ENCODE data around the gene ESRRA.

Gene ESRRA

GRCh38 chr11:64305075-64305690, at the start of gene ESRRA:
Gene ESRRA (plus strand): TSS chr11:64305524. CDS start chr11:64307180, 1,656 bp downstream.
- peak; percentile 100 for DNase-seq (ENCODE audit: low read depth)

GRCh38 chr11:64256300-64256699, 49.0 kb upstream of the ESRRA start:
- DNase-seq (ENCODE audit: low read depth) = no peak

DNA sequence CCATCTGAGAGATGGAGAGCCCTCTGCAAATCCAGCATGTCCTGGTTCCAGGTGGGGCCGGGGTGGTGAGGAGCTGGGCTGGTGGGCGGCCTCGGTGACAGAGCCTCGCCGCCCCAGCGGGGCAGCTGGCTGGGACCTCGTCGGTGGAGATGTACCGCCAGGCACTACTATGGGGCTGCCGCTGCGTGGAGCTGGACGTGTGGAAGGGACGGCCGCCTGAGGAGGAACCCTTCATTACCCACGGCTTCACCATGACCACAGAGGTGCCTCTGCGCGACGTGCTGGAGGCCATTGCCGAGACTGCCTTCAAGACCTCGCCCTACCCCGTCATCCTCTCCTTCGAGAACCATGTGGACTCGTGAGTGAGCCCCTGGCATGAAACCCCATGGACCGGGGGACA, 47.0 kb upstream of the ESRRA start:
- DNase-seq (ENCODE audit: low read depth) = no peak

- no peak for DNase-seq (ENCODE audit: low read depth)
These were observed 46.3 kb upstream of the ESRRA start for GRCh38 chr11:64258946-64259532.

DNA sequence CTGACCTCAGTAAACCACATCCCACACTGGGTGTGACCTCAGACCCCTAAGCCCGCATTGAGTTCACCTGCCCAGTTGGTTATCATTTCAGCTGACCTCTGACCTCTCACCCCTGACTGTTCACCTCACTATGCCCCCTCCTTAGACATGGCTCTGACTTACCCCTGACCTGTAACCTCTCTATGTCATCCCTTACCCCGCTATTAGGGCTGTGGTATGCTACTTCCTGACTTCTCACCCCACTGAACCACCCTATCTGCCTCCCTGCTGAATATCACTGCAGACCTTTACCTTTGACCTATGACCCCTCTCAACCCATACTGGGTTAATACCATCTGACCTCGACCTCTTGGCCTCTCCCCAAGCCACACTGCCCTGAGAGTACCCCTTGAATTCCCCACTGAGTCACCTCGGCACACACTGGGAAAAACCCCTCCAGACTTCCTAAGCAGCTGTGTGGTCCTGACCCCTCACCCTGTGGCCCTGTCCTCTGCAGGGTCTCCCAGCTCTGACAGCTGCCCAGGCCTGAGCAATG, 45.7 kb upstream of the ESRRA start:
- DNase-seq (ENCODE audit: low read depth) = no peak

DNA sequence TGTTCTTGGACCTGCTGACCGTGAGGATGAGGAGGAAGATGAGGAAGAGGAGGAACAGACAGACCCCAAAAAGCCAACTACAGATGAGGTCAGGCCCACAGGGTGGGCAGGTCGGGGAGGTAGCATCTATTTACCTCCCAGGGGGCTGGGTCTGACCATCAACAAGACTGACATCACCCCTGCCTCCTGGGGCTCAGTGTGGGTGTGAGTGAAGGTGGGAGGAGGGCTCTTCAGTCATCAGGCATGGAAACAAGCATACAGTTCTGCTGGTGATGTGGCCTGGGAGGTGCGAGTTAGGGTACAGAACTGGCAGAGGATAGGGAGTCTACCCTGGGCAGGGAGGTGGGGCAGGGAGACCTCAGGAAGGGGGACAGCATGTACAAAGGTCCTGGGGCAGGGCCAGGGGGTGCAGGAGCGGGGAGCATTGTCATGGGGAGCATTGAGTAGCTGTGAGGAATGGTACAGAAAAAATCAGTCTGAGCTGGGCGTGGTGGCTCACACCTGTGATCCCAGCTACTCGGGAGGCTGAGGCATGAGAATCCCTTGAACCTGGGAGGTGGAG, 45.1 kb upstream of the ESRRA start:
- DNase-seq (ENCODE audit: low read depth) = no peak

- DNase-seq (ENCODE audit: low read depth) = no peak
These were observed 43.7 kb upstream of the ESRRA start for GRCh38 chr11:64261556-64262080.

GRCh38 chr11:64262271-64263002, 42.9 kb upstream of the ESRRA start:
- DNase-seq (ENCODE audit: low read depth) = no peak

DNA sequence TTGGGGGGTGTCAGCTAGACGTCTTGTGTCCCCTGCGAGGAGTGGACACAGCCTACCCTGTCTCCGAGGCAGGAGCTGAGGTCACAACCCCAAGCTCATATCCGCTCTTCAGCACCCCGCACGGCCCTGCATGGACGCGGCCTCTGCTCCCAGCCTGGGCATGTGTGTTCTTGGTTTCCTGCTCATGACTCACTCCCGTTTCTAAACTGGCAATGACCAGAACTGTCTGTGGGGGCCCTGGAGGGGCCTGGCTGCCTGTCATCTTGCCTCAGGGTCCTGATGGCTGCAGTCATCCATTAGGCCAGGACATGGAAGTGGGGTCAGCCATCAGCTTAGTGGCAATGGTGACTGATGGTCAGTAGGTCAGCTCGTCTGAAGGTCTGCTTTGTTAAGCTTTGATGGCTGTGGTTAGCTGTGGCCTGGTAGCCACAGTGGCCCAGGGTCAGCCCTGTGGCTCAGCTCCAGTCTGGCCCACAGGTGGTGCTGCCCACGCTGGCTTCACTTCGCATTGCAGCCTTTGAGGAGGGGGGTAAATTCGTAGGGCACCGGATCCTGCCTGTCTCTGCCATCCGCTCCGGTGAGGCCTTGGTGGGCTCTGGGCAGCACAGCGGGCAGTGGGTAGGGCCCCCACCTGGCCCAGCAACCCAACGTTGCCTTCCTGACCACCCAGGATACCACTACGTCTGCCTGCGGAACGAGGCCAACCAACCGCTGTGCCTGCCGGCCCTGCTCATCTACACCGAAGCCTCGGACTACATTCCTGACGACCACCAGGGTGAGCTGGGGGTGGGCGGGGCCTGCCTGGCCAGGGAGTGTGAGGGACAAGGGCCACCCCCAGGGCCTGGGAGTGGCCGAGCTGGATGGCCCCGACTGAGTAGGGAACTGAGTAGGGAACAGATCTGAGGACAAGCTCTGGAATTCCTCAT, 42.0 kb upstream of the ESRRA start:
- DNase-seq (ENCODE audit: low read depth) = no peak

DNA sequence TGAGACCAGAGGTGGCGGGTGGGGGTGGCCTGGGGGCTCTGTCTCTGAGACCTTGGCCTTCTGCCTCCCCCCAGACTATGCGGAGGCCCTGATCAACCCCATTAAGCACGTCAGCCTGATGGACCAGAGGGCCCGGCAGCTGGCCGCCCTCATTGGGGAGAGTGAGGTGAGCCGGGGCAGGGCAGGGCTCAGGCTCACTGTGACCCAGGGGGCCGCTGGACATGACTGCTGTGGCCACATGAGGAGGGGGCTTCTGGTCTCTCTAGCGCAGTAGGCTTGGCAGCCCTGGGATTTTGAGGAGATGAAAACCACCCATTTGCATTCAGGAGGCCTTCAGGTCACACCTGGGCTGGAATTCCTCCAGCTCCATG, 41.4 kb upstream of the ESRRA start:
- DNase-seq (ENCODE audit: low read depth) = no peak

DNA sequence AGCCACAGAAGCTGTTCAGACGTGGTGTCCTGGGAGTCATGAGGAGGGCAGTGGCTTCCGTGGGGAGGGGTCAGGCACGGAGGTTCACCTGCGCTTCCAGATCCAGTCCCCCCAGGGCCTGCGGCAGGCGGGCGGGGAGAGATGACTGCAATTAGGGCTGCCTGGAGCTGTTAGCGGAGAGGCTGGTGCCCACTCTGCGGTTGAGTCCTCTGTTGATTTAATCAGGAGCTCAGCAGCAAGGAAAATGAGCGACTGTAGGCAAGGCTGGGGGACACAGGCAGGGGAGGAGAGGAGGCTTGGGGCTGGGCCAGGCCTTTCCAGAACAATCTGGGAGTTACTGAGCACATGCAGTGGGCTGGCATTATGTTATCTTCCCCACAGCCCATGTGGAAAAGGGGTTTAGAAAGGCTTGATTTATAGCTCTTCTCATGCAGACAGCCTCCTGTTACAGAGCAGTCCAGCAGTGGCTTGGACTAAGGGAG, 40.9 kb upstream of the ESRRA start:
- DNase-seq (ENCODE audit: low read depth) = no peak

DNA sequence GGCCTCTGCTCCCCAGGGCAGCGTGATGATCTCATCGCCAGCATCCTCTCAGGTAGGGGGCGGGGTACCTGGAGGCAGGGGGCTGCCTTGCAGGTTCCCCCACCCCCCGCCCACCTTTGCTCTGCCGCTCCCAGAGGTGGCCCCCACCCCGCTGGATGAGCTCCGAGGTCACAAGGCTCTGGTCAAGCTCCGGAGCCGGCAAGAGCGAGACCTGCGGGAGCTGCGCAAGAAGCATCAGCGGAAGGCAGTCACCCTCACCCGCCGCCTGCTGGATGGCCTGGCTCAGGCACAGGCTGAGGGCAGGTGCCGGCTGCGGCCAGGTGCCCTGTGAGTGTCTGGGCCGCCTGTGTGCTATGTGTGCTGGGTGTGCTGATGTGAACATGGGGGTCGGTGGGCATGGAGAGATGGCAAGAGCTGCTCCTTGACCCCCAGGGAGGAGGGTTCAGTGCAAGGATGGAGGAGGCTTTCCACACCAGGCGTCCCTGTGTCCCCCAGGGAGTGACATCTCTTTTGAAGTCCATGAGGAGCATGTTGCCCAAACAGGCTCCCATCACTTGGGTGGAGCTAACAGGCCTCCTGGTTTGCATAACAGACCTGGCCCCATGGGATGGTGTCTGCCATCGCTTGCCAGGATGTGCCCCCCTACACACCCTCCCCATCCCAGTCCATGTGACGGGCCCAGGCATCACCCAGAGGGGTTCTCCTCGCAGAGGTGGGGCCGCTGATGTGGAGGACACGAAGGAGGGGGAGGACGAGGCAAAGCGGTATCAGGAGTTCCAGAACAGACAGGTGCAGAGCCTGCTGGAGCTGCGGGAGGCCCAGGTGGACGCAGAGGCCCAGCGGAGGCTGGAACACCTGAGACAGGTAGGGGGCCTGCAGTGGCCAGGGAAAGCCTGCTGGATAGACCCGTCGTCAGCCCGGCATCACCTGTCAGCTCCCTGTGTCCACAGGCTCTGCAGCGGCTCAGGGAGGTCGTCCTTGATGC, 39.9 kb upstream of the ESRRA start:
- DNase-seq (ENCODE audit: low read depth) = no peak

GRCh38 chr11:64266339-64266738, 39.0 kb upstream of the ESRRA start:
- DNase-seq (ENCODE audit: low read depth) = no peak

GRCh38 chr11:64267207-64267945, 37.9 kb upstream of the ESRRA start:
- DNase-seq (ENCODE audit: low read depth) = no peak

- DNase-seq (ENCODE audit: low read depth) = no peak
These were observed 37.1 kb upstream of the ESRRA start for GRCh38 chr11:64268025-64268892.

- peak; percentile 53 for DNase-seq (ENCODE audit: low read depth)
These were observed 36.3 kb upstream of the ESRRA start for GRCh38 chr11:64268893-64269539.

DNA sequence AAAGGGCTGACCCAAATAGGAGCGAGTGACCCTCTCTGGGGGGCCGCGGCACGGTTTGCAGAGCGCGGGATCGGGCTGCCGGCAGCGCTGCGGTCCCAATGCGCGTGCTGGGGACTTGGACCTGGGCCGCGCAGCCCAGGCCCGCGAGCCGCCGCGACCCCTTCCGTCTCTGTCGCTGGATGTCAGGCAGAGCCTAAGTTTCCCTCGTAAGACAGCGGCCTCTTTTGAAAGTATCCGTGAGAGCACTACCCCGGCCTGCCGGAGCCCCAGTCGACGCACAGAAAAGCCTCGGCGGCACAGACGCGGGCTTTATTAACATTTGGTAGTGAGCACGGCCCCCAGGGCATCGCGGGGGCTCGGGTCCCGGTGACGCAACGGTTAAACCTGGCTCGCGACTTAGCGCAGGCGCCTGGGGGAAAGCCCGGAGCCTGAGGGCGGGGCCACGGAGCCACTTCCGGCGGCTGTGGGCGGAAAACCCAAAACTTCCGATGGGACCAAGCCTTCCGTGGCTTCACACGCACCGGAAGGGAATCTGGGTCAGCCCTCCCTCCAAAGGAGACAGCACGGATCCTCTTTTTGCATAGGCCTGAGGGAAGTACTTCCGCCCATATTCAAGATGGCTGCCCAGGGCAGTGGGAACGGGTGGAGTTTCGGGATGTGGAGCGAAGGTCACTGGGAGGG, 35.6 kb upstream of the ESRRA start:
- peak; percentile 98 for DNase-seq (ENCODE audit: low read depth)
